HS-27A (cell line): Measurements from ENCODE around the gene LPAR3.

Experiments
- DNase-seq: peaks from one replicate; pipeline ENCODE4 v3.0.0-alpha.2; 2012; ENCODE audit warnings: low read depth, missing footprints

The LPAR3 gene

GRCh38 chr1:84857906-84858305 lies 35.1 kb downstream of the LPAR3 start:
- no peak for DNase-seq

GRCh38 chr1:84856726-84857270 lies 36.2 kb downstream of the LPAR3 start:
- no peak for DNase-seq

GRCh38 chr1:84855691-84856630 lies 37.0 kb downstream of the LPAR3 start:
- no peak for DNase-seq

- DNase-seq = no peak
These were observed 37.8 kb downstream of the LPAR3 start for GRCh38 chr1:84855168-84855567.

- DNase-seq = peak; percentile 51
These were observed 39.0 kb downstream of the LPAR3 start for GRCh38 chr1:84853741-84854721.

GRCh38 chr1:84851839-84852238 lies 41.2 kb downstream of the LPAR3 start:
- DNase-seq = peak; percentile 74

- DNase-seq = no peak
These were observed 43.5 kb downstream of the LPAR3 start for GRCh38 chr1:84849357-84849975.

- peak; percentile 92 for DNase-seq
These were observed 45.5 kb downstream of the LPAR3 start for GRCh38 chr1:84847253-84848250.

- no peak for DNase-seq
These were observed 46.6 kb downstream of the LPAR3 start for GRCh38 chr1:84846387-84846786.

GRCh38 chr1:84845357-84845756 lies 47.6 kb downstream of the LPAR3 start:
- DNase-seq = no peak

- no peak for DNase-seq
These were observed 48.9 kb downstream of the LPAR3 start for GRCh38 chr1:84844094-84844493.

- DNase-seq = no peak
These were observed 50.2 kb downstream of the LPAR3 start for GRCh38 chr1:84842748-84843231.

GRCh38 chr1:84841971-84842370 lies 51.0 kb downstream of the LPAR3 start:
- DNase-seq = no peak

- no peak for DNase-seq
These were observed 52.7 kb downstream of the LPAR3 start for GRCh38 chr1:84840346-84840745.

- DNase-seq = no peak
These were observed 53.5 kb downstream of the LPAR3 start for GRCh38 chr1:84839544-84839943.

GRCh38 chr1:84836145-84836544 lies 56.9 kb downstream of the LPAR3 start:
- DNase-seq = no peak

GRCh38 chr1:84835169-84835568 lies 57.8 kb downstream of the LPAR3 start:
- no peak for DNase-seq

- DNase-seq = no peak
These were observed 58.5 kb downstream of the LPAR3 start for GRCh38 chr1:84834419-84835064.

- DNase-seq = no peak
These were observed 59.8 kb downstream of the LPAR3 start for GRCh38 chr1:84833194-84833593.

GRCh38 chr1:84830136-84830535 lies 62.9 kb downstream of the LPAR3 start:
- no peak for DNase-seq
